HepG2 (cell line): ENCODE results near the gene BAIAP2L2. TPM values are rescaled to one million over a fixed set of nuclear protein-coding genes. Genes with fewer than 3 reads are reported as not detected.
A peak's percentile ranks its signal among the peaks of the same experiment; 100 is the strongest.

Experiments used
- ONECUT2 ChIP-seq: sonication (generic); formaldehyde crosslinking; IDR thresholded peaks from 2 replicates; pipeline ENCODE4 v1.4.0; 2020; ENCODE audit warnings: missing genetic modification reagents
- PAXIP1 ChIP-seq: sonication (generic); formaldehyde crosslinking; conservative IDR thresholded peaks from 2 replicates; pipeline ENCODE4 v1.4.0; 2020; ENCODE audit warnings: mild to moderate bottlenecking, missing genetic modification reagents, moderate library complexity
- STAT5B ChIP-seq: sonication (generic); formaldehyde crosslinking; IDR thresholded peaks from 2 replicates; pipeline ENCODE4 v1.4.0; 2020; ENCODE audit warnings: missing genetic modification reagents
- THYN1 ChIP-seq: sonication (generic); formaldehyde crosslinking; IDR thresholded peaks from 2 replicates; pipeline ENCODE4 v1.8.1; 2023; ENCODE audit warnings: low read depth, mild to moderate bottlenecking, moderate library complexity, missing genetic modification reagents, borderline replicate concordance
- TIGD3 ChIP-seq: sonication (generic); formaldehyde crosslinking; IDR thresholded peaks from 2 replicates; pipeline ENCODE4 v1.5.1; 2020; ENCODE audit warnings: mild to moderate bottlenecking, missing genetic modification reagents, borderline replicate concordance
- ZBTB10 ChIP-seq: sonication (generic); formaldehyde crosslinking; IDR thresholded peaks from 2 replicates; pipeline ENCODE4 v1.4.0; 2020; ENCODE audit warnings: missing genetic modification reagents, borderline replicate concordance
- ZBTB26 ChIP-seq: IDR thresholded peaks from 2 replicates; pipeline ENCODE4 v1.6.1; 2016; ENCODE audit warnings: missing compliant biosample characterization, missing genetic modification reagents, borderline replicate concordance
- ZNF407 ChIP-seq: sonication (generic); formaldehyde crosslinking; IDR thresholded peaks from one replicate; pipeline ENCODE4 v1.5.1; 2020; ENCODE audit warnings: mild to moderate bottlenecking, missing genetic modification reagents; ENCODE audit errors: not compliant biosample characterization
- ZSCAN25 ChIP-seq: sonication (generic); formaldehyde crosslinking; IDR thresholded peaks from 2 replicates; pipeline ENCODE4 v1.8.0; 2022; ENCODE audit warnings: mild to moderate bottlenecking, missing genetic modification reagents
- polyA plus RNA-seq, 8 experiments: library from polyadenylated mRNA; depleted of rRNA in 3 of 8; stranded (reverse) in 7 of 8; unstranded in 1 of 8; fragments of >200 nt; fragmentation: Illumina TruSeq in 4 of 8; extraction: Trizol in 4 of 8; gene quantifications; 2 replicates each; pipeline versions ENCODE4 v1.2.1 to v1.2.3, GENCODE V29; 2011 to 2016; ENCODE audit warnings: low read depth in 4 of 8, missing spikeins in 1 of 8, mixed read lengths in 1 of 8; ENCODE audit not compliant: insufficient read depth in 1 of 8
- total RNA-seq, 5 experiments: library from RNA; depleted of rRNA; stranded (reverse); fragments of >200 nt; fragmentation: Illumina TruSeq; extraction: Trizol; gene quantifications; 2 replicates each; pipeline ENCODE4 v1.2.3, GENCODE V29; 2016; ENCODE audit warnings: low read depth in 1 of 5

The BAIAP2L2 gene
- total and polyA plus RNA-seq, 2 of the 13 experiments (the other 11 are each of a cell fraction or from before 2014, with no cell fraction given) = 4.4 to 7.5 TPM

GRCh38 chr22:38107692-38108515, 2.6 kb downstream of the BAIAP2L2 start (continued):
- TF ChIP-seq ZNF407 (CRISPR knock-in tag) = no peak
- TF ChIP-seq STAT5B (CRISPR knock-in tag) = no peak
- TF ChIP-seq ONECUT2 (CRISPR knock-in tag) = no peak
- peak; percentile 88 for TF ChIP-seq PAXIP1 (CRISPR knock-in tag)
- TF ChIP-seq THYN1 (CRISPR knock-in tag) = no peak
- peak; percentile 60; the same call in 1 of the 2 replicates for TF ChIP-seq ZBTB10 (CRISPR knock-in tag)
- 0 out of 2 replicates have a peak, but pooled peaks have one; percentile 40 for TF ChIP-seq TIGD3 (CRISPR knock-in tag)
- no peak for TF ChIP-seq ZSCAN25 (CRISPR knock-in tag)
- TF ChIP-seq ZBTB26 (CRISPR knock-in tag) = no peak; the same call in 1 of the 2 replicates
